ENCODE results near the gene FBXL16.
A peak's percentile ranks its signal among the peaks of the same experiment; 100 is the strongest.

The FBXL16 gene

DNA sequence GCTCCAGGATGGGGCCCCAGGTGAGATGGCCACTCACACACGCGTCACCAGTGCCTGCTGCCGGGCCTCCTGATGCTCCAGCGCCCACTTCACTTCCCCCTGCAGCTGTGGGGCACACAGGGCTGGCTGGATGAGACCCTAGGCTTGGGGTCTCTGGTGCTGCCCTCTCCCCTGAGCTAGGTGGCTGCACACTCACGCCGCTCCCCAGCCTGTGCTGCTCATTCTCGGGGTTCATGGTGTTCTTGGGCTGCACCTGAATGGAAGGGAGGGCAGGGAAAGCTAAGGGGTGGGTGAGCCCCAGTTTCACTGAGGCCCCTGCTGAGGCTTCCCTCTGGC, 19.4 kb upstream of the FBXL16 start:
- H3K4me3 ChIP-seq (ENCODE audit: low read length) = no peak overlapping the region
- no peak for DNase-seq (ENCODE audit: low read depth, low spot score)

DNA sequence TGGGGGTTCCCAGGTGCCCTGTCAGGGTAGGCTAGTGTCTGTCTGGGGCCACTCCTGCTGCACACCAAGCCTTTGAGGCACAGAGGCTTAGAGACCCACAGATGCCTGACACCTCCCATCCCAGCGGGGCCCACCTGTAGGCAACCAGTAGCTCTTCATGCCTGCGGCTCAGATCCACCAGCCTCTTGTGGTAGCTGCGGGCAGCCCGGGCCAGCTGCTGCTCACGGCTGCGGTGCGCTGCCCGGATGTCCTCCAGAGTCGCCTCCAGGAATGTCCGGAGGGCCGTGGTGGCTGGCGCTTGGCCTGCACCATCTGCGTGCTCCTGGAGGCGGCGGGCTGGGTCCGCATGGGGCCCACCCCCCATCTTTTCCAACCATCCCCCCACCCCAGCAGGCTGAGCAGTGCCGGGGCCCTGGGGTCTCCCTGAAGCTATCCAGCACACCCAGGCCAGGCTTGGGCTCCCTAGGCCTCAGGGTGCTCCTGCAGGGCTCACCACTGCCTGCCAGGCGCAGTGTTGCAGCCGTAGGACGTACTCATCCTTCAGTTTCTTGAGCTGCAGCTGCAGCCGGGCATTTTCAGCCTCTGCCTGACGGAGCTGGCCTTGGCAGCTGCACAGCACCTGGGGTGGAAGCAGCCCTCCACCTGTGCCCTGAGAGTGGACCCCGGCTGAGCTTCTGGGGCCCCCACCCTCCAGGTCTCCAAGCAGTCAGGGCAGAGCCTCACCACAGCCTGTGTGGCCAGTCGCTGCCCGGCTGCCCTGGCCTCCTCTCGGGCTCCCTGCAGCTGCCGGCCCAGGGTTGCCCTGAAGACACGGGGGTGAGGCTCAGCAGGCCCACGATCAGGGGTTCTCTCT, 18.8 kb upstream of the FBXL16 start:
- DNase-seq (ENCODE audit: low read depth, low spot score) = peak; percentile 82
- no peak overlapping the region for H3K4me3 ChIP-seq (ENCODE audit: low read length)

DNA sequence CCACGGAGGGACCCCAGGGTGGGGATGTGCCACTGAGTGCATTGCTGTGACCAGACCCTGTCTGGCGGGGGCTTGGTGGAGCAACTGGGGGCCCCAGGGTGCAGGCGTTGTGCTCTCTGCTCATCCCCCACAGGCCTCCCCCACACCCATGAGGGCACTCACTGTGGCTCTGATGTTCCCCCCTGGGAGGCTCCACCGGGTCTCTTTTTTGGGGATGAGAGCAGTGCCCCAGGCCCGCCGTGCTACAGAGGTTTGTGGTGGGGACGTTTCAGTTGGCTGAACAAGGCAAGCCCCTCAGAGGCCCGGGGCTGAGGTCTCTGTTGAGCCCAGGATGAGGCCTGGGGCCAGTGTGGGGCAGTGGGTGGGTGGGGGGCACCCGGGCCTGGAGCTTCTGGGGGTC, 18.1 kb upstream of the FBXL16 start:
- H3K4me3 ChIP-seq (ENCODE audit: low read length) = no peak overlapping the region
- no peak for DNase-seq (ENCODE audit: low read depth, low spot score)

DNA sequence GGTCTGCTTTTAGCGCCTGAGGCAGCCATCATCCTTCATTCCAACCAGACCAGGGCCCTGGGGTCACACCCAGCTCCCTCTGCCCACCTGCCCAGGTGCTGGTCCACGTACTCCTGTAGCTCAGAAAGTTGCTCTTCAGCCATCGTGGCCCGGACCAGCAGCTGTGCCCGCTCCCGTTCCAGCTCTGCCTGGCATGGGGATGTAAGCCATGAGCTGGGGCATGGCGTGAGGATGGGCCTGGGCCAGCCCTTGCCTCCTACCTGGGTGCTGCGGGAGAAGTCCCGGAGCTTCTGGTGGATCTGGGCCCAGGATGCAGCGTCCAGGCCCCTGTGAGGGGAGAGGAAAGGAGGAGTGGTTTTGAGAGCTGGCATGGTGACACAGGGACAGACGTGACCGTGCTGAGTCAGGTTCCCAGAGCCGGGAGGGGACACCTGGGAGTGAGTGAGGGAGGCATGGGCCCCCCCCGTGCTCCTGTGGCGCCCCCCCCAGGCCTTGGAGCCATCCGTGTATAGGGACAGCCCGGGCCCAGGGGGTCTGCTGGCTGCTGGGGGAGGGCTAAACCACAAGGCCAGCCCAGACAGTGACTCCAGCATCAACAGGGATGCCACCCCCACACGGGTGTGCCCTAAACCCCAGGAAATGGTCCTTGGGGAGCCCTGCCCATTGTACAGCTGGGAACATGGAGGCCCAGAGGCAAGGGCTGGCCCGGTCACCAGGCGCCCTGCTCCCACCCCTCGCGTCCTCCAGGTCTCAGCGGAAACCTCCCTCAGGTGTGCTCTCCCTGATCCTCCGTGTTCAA, 17.4 kb upstream of the FBXL16 start:
- no peak for DNase-seq (ENCODE audit: low read depth, low spot score)
- H3K4me3 ChIP-seq (ENCODE audit: low read length) = peak overlapping the region; percentile 54

DNA sequence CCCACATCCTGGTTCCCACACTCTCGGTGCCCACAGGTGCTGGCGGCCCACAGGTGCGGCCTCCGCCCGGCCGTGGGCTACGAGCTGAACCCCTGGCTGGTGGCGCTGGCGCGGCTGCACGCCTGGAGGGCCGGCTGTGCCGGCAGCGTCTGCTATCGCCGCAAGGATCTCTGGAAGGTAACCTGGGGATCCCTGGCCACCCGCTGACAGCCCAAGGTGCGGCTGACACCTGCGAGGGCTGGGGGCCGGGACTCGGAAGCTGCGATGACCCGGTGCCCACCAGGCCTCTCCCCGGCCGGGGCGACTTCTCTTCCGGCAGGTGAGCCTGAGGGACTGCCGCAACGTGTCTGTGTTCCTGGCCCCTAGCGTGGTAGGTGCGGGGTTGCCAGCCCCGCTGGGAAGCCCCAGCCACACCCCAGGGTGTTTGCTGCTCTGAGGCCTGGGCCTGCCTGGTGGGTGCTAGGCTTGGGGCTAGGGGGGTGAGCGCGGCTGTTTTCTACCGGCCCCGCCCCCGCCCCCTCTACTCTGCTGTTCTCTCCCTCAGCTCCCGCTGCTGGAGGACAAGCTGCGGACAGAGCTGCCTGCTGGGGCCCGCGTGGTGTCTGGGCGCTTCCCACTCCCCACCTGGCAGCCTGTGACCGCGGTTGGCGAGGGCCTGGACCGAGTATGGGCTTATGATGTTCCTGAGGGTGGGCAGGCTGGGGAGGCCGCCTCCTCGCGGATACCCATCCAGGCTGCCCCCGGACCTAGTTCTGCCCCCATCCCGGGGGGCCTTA, 16.4 kb upstream of the FBXL16 start:
- DNase-seq (ENCODE audit: low read depth, low spot score) = no peak
- H3K4me3 ChIP-seq (ENCODE audit: low read length) = peak overlapping the region; percentile 54

DNA sequence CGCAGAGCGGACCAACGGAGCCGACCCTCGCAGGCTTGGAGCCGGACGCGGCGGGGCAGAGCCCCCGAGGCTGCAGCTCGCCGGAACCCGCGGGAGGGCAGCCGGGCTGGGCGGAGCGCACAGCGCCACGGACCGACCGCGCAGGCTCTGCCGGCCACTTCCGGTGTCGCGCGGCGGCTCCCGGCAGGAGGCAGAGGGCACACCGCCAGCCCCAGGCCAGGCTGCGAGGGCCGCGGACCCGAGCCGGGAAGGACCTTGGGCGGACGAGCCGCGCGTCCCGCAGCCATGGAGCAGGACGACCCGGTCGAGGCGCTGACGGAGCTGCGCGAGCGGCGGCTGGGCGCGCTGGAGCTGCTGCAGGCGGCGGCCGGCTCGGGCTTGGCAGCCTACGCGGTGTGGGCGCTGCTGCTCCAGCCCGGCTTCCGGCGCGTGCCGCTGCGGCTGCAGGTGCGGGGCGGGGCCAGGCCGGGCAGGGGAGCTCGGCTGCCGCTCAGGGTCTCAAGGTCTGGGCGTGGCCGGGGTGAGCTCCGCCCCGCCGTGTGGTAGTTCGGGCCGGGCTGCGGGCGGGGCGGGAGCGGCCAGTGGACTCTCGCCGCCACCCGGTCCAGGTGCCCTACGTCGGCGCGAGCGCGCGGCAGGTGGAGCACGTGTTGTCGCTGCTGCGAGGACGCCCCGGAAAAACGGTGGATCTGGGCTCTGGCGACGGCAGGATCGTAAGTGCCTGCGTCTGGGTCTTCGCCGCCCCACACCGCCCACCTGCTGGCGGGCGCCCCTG, 15.6 kb upstream of the FBXL16 start, which contains the start of gene ANTKMT:
Gene ANTKMT (plus strand): TSS at position 157 of the 775 bp plus-strand sequence. CDS start 129 bp downstream, at position 286.
- H3K4me3 ChIP-seq (ENCODE audit: low read length) = peak within 1 kb of the TSS; percentile 73
- peak; percentile 84 for DNase-seq (ENCODE audit: low read depth, low spot score)

DNA sequence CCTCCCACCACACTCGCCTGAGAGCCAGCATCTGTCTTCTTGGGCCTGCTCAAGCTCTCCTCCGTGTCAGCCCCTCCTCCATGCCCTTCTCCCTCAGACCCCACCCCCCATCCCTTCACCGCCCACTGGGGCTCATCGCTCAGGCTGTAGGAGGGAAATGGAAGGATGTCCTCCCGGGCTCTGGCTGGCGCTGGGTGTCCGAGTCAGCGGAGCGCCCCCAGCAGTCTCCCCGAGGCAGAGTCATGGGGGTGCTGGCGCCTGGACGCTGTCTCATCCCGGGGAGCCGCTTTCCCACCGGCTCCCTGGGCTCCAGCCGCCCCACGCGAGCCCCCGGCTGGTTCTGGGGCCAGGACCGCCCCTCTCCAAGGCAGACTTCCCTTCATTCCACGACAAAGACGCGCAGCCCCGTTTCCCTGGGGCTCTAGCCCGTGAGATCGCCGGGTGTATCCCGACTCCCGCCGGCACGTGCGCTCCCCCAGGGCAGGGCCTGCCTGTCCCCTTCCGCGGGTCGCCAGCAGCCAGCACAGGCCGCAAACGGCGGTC, 14.9 kb upstream of the FBXL16 start:
- DNase-seq (ENCODE audit: low read depth, low spot score) = peak; percentile 89

DNA sequence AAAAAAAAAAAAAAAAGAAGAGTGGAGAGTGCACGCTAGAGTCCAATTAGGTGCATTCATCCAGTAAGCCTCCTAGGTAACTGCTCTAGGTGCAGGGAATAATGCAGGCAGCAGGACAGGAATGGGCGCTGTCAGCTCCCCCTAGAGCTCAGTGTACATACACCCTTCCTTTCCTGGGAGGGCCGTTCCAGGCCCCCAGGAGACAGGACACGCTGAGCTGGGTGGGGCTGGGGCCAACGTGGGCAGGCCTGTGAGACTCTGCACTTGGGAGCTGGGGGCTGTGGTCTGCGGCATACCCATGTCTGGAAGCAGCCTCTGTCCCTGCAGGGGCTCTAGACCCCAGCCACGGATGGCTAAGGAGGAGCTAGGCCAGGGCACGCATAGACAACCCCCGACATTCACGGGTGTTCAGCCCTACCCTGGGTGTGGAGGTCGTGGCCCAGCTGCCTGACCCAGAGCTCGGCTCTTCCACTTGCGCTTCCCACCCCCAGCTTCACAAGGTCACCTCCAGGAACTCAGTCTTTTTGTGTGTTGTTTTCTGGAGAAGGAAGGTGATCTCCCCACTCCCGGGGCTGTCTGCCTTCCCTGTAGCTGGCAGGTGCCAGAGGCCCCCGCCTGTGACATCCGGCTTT, 14.3 kb upstream of the FBXL16 start:
- peak; percentile 37 for DNase-seq (ENCODE audit: low read depth, low spot score)

More for the DNA sequence above, 14.9 kb upstream of the FBXL16 start:
- H3K4me3 ChIP-seq (ENCODE audit: low read length) = peak overlapping the region; percentile 73

DNA sequence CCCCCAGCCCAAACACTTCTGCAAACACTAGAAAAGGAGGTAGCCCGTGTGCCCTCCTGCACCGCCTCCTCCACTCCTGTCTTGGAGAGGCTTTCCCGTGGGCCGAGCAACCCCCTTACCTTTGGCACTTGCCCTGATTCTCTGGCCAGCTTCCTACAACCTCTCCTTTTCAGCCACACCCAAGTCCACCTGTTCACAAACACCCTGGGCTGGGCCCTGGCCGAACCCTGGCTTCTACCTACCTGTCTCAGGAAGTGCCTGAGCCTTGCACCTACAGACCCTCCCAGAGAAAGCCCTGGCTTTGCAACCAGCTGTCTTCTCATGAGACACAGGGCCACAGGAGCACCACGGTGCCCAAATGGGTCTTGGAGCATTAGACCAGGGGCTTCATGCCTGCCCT, 13.3 kb upstream of the FBXL16 start:
- no peak overlapping the region for H3K4me3 ChIP-seq (ENCODE audit: low read length)
- no peak for DNase-seq (ENCODE audit: low read depth, low spot score)

More for the DNA sequence above, 14.3 kb upstream of the FBXL16 start:
- peak overlapping the region; percentile 73 for H3K4me3 ChIP-seq (ENCODE audit: low read length)

DNA sequence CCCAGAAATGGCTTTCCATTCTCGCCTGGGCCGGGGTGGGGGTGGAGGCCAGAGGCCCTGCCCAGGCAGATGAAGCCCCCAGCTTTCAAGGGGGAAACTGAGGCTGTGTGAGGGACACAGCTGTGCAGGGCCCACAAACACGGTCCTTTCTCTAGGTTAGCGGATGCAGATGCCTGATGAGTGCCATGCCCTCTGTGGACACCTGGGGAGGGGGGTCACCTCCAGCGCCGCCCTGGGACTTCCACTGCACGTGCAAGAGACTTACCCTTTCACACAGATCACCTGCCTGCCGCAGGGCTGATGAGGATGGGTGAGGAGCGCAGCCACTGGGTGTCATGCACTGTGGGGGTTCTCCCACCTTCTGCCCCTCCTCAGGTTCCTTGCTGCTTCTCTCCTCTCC, 12.8 kb upstream of the FBXL16 start:
- no peak overlapping the region for H3K4me3 ChIP-seq (ENCODE audit: low read length)
- no peak for DNase-seq (ENCODE audit: low read depth, low spot score)

DNA sequence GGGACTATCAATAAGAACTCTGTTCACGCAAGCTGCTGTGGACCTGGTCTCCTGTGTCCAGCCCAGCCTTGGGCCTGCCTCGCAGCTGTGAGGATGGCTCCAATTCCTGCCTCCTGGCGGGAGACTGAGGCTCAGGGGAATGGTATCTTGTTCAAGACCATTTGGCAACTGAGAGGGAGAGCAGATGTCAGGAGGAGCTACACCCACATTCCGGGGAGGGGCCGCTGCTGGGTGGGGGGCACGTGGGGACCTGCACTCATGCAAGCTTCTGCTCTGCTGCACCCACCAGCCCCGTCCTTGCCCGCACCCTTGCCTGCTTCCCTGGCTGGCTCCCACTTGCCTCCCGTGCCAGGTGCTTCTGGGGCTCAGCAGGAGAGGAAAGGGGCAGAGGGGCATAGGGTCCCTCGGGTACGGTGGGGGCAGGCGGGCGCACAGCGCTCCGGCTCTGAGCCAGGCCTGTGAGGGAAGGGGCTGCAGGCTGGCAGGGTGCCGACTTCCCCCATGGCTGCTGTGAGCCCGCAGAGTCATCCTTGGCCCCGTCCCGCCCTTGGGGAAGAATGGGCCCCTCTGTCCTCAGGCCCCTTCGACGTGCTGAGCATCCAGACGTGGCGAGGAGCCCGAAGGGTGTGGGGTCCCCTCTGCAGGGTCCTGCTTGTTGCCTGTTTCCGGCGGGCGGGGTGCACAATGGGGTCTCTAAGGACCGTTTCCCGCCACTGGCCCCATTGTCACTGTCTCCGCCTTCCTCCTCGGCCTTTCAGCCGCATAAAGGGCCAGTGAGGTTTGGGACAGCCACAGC, 12.0 kb upstream of the FBXL16 start:
- H3K4me3 ChIP-seq (ENCODE audit: low read length) = no peak overlapping the region
- no peak for DNase-seq (ENCODE audit: low read depth, low spot score)

DNA sequence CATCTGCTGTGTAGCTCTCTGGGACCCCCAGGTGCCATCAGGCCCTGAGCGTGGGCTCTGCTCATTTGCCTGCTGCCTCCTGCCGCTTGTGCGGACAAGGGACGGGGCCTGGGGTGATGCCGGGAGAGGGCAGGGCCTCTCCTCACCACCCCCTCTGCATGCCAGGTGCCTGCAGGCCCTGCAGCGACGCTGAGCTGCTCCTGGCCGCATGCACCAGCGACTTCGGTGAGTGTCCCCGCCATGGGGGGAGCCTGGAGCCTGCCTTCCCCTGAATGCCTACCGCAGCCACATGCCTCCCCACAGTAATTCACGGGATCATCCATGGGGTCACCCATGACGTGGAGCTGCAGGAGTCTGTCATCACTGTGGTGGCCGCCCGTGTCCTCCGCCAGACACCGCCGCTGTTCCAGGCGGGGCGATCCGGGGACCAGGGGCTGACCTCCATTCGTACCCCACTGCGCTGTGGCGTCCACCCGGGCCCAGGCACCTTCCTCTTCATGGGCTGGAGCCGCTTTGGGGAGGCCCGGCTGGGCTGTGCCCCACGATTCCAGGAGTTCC, 11.2 kb upstream of the FBXL16 start:
- no peak overlapping the region for H3K4me3 ChIP-seq (ENCODE audit: low read length)
- DNase-seq (ENCODE audit: low read depth, low spot score) = no peak

DNA sequence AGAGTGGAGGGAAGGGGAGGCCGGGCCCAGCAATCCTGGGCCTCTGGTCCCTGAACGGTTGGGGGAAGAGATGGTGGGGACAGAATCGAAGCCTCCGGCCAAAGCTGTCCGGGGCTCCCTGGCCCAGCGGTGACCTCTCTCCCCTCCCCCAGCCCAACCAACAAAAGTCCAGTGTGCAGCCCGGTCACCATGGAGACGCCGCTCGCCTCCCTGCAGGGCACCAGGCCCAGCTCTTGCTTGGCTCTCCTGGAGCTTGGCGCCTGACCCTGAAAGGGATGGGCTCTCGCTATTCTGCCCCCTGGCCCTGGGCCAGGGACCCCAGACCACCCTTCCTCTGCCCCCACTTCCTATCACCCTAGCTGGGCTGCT, 10.6 kb upstream of the FBXL16 start:
- H3K4me3 ChIP-seq (ENCODE audit: low read length) = no peak overlapping the region
- no peak for DNase-seq (ENCODE audit: low read depth, low spot score)

DNA sequence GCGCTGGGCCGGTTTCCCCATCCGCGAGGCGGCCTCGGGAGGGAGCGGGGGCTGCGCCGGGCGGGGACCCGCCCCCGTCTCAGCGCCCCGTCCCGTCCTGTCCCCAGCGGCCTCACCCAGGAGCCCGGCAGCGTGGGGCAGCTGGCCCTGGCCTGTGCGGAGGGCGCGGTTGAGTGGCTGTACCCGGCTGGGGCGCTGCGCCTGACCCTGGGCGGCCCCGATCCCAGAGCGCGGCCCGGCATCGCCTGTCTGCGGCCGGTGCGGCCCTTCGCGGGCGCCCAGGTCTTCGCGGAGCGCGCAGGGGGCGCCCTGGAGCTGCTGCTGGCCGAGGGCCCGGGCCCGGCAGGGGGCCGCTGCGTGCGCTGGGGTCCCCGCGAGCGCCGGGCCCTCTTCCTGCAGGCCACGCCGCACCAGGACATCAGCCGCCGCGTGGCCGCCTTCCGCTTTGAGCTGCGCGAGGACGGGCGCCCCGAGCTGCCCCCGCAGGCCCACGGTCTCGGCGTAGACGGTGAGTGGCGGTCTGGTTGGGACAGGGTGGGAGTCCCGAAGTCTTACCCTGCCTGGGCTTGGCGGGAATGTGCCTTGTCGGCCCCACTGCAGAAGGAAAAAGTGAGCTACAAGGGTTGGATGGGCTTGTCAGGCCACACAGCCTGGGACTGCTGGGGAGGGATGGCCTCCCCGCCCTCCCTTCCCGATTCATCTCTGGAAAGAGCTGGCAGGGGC, 10.0 kb upstream of the FBXL16 start:
- DNase-seq (ENCODE audit: low read depth, low spot score) = no peak
- H3K4me3 ChIP-seq (ENCODE audit: low read length) = peak overlapping the region; percentile 53

DNA sequence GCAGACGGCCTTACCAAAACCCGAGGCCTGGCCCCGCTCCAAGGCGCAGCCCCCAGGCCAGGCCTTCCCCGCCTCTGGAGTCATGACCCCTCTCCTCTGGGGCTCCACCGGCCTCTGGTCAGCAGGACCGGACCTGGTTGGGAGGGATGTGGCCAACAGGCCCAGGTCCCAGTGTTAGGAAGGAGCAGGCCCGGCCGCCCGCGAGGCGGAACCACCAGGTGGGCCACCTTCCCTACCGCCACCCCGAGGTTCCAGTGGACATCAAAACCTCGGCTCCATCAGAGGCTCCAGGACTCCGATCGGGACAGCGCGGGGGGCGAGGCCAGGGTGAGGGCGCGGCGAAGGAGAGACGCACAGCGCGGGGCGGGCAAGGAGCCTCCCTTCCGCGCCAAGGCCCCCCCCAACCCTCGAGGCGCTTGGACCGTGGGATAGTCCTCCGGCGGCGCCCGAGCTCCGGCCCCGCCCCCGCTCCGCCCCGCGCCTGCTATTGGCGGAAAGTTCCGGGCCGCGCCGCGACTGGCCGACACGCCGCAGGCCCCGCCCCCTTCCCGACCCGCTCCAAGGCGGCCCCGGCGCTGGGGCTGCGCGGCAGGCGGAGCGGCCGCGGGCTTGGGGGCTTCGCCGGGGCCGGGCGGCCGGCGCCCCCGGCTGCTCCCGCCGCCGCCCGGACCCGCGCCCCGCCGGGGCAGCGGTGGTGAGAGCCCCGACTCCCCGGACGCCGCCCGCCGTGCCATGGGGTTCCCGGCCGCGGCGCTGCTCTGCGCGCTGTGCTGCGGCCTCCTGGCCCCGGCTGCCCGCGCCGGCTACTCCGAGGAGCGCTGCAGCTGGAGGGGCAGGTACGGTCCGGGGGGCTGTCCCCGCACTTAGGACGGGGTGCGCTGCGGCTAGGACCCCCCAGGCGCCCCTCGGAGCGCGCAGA, 9.2 kb upstream of the FBXL16 start, which contains the start of gene METRN:
Gene METRN (plus strand): TSS at position 561 of the 919 bp plus-strand sequence. CDS start 172 bp downstream, at position 733.
- H3K4me3 ChIP-seq (ENCODE audit: low read length) = peak within 1 kb of the TSS; percentile 53
- peak; percentile 71 for DNase-seq (ENCODE audit: low read depth, low spot score)
